GM12891 (cell line): ENCODE results near the gene PKP2.
"Not testable (repeated sequence)": the region's sequence is repeated elsewhere in the genome, so short reads cannot be mapped to it uniquely, and the experiment has no call there.

Experiments
- POLR2A ChIP-seq: IDR thresholded peaks from 2 replicates; pipeline ENCODE4 v1.6.1; 2011; ENCODE audit warnings: low read depth, low read length, control low read depth
- SPI1 ChIP-seq: IDR thresholded peaks from 2 replicates; pipeline ENCODE4 v1.6.1; 2011; ENCODE audit warnings: low read depth, low read length, control low read depth
- TAF1 ChIP-seq: IDR thresholded peaks from 2 replicates; pipeline ENCODE4 v1.6.1; 2011; ENCODE audit warnings: low read depth, low read length, control low read depth

- not testable (repeated sequence) for TF ChIP-seq POLR2A, TAF1, SPI1
These were observed 34.9 kb downstream of the PKP2 start for GRCh38 chr12:32861658-32862057.
